Measurements from ENCODE around the gene SMPDL3B.

Gene SMPDL3B

GRCh38 chr1:27940870-27941560 lies 6.2 kb downstream of the SMPDL3B start:
- no peak for DNase-seq

DNA sequence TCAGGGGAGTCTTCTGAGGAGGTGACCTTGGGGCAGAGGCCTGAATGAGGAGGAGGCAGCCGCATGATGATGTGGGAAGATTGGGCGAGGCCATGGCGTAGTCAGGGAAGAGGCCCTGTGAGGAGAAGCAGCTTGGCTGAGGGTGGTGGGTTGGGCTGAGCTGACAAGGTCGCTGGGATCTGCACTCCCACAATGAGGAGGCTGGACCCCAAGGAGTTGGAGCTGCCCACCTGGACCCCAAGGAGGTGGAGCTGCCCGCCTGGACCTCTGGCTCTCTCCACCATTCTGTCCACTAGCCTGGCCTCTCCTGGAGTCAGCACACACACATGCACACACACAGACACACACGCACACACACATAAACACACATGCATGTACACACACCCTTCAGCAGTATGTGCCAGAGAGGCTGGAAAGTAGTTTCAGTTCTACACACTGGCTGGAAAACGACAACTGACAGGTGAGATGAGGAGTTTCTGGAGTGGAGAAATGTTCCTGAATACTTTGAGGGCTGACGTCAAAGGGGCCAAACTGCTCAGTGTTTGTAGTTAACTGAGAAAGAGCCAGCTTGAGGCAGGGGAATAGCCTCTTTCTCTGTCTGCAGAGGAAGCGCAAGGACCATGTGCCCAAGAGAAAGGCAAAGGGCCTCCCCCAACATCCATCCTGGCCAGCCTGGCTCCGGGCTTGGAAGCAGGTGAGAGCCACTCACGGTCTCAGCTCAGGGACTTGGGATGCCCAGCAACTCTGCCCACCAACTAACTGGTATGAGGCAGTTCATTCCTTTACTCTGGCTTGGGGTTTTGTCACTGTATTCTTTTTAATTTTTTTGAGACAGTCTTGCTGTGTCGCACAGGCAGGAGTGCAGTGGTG lies 7.1 kb downstream of the SMPDL3B start:
- no peak for DNase-seq

GRCh38 chr1:27945020-27945419 lies 10.2 kb downstream of the SMPDL3B start:
- no peak for DNase-seq

DNA sequence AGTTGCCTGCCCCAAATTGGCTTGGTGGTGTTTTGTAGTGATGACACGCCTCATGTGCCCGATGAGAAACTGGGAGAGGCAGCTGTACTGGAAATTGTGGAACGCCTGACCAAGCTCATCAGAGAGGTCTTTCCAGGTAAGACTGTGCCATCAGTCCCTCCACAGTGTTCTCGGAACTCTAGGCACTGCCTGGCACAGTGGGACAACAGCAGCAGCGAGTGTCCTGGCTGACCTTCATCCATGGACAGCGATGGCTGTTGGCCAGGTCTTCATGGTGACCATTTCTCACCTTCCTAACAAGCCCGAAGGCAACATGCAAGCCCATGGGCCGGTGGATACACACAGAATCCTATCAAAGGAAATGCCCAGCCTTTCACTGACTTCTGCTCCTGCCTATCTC lies 14.2 kb downstream of the SMPDL3B start:
- no peak for DNase-seq

DNA sequence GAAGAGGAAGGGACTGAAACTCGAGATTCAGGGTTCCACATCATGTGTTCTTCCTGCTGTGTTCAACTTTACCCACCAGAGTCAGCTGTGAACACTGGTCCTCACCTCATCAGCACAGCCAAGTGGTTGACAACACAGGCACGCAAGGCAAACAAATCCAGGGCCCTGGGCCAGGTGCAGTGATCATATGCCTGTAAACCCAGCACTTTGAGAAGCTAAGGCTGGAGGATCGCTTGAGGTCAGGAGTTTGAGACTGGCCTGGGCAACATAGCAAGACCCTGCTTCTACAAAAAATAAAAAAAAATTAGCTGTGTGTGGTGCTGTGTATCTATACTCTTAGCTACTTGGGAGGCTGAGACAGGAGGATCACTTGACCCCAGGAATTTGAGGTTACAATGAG lies 16.6 kb downstream of the SMPDL3B start:
- no peak for DNase-seq

- no peak for DNase-seq
Measured at GRCh38 chr1:27952147-27952546, 17.3 kb downstream of the SMPDL3B start.

- no peak for DNase-seq
Measured at GRCh38 chr1:27954186-27954585, 19.4 kb downstream of the SMPDL3B start.

- no peak for DNase-seq
Measured at GRCh38 chr1:27955076-27955475, 20.3 kb downstream of the SMPDL3B start.

- DNase-seq, result no peak
Measured at GRCh38 chr1:27956761-27957160, 22.0 kb downstream of the SMPDL3B start.

DNA sequence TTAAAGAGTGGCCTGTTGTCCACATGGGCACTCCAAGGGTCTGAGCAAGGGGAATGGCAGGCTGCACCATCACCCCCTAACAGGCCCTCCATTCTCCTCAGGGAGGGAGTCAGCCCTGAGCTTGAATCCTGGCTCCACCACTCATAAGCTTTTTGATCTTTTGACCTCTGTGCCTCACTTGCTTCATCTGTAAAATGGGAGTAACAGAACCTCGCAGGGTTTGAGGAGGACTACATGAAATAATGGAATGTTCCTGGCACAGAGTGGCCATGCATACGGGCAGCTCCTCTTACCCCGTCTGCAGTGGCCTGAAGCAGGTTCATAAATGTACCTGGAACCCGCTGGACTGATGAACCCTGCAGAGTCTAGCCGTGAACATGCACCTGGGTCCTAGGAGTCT lies 22.9 kb downstream of the SMPDL3B start:
- DNase-seq, result no peak

DNA sequence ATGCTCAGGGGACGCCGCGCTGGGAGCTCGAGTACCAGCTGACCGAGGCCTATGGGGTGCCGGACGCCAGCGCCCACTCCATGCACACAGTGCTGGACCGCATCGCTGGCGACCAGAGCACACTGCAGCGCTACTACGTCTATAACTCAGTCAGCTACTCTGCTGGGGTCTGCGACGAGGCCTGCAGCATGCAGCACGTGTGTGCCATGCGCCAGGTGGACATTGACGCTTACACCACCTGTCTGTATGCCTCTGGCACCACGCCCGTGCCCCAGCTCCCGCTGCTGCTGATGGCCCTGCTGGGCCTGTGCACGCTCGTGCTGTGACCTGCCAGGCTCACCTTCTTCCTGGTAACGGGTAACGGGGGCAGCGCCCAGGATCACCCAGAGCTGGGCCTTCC lies 23.7 kb downstream of the SMPDL3B start:
- DNase-seq, result no peak

GRCh38 chr1:27959792-27960603 lies 25.2 kb downstream of the SMPDL3B start, which contains the start of gene XKR8:
Gene XKR8 (plus strand): TSS chr1:27959973. CDS start chr1:27960070, 97 bp downstream.
- DNase-seq, result peak in 13 of 14 donors; percentile 25 to 82 (median 63)

- peak in 5 of 14 donors; percentile 23 to 75 (median 41) for DNase-seq
Measured at GRCh38 chr1:27960762-27961645, 26.2 kb downstream of the SMPDL3B start.

DNA sequence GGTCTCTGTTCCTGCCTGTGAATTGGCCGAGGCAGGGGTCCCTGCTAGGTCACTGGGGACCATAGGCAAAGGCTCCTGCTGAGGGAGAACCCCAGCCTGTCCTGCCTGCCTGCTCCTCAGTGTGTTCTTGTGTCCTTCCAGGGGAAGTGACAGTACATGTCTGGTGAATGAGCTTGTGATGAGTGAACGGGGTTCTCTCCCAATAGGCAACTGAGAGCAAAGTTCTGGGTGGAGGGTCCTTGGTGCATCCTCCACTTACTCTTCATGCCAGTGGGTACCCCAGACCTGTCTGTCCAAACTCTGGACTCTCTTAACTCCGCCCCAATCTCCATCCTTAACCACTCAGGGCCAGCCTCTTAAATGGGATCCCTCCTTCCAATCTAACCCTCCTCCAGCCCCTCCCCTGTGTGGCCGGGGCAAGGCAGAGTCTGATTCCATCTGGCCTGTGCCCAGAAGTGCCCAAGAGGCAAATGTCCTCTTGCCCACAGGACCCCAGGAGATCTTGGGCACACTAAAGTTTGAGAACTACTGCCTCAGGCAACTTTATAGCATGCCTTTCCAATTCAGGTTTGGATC lies 26.9 kb downstream of the SMPDL3B start:
- DNase-seq, result peak in 1 of 14 donors; percentile 13

DNA sequence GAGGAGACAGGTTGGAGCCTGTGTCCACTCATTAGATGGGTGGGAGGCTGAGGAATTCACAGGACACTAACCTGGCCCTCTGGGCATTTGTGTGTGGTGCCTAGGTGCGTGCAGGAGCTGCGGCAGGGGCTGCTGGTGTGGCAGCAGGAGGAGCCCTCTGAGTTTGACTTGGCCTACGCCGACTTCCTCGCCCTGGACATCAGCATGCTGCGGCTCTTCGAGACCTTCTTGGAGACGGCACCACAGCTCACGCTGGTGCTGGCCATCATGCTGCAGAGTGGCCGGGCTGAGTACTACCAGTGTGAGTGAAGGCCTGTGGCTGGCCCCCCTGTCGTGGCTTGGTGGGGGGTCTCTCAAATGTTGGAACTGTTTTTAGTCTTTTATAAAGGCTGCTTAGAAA lies 28.6 kb downstream of the SMPDL3B start:
- peak in 1 of 14 donors; percentile 8 for DNase-seq

DNA sequence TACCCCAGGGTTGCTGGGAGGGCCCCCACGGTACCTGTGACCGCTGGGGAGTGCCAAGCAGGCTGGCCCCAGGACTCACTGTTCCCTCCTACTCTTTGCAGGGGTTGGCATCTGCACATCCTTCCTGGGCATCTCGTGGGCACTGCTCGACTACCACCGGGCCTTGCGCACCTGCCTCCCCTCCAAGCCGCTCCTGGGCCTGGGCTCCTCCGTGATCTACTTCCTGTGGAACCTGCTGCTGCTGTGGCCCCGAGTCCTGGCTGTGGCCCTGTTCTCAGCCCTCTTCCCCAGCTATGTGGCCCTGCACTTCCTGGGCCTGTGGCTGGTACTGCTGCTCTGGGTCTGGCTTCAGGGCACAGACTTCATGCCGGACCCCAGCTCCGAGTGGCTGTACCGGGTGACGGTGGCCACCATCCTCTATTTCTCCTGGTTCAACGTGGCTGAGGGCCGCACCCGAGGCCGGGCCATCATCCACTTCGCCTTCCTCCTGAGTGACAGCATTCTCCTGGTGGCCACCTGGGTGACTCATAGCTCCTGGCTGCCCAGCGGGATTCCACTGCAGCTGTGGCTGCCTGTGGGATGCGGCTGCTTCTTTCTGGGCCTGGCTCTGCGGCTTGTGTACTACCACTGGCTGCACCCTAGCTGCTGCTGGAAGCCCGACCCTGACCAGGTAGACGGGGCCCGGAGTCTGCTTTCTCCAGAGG lies 31.8 kb downstream of the SMPDL3B start:
- no peak for DNase-seq

DNA sequence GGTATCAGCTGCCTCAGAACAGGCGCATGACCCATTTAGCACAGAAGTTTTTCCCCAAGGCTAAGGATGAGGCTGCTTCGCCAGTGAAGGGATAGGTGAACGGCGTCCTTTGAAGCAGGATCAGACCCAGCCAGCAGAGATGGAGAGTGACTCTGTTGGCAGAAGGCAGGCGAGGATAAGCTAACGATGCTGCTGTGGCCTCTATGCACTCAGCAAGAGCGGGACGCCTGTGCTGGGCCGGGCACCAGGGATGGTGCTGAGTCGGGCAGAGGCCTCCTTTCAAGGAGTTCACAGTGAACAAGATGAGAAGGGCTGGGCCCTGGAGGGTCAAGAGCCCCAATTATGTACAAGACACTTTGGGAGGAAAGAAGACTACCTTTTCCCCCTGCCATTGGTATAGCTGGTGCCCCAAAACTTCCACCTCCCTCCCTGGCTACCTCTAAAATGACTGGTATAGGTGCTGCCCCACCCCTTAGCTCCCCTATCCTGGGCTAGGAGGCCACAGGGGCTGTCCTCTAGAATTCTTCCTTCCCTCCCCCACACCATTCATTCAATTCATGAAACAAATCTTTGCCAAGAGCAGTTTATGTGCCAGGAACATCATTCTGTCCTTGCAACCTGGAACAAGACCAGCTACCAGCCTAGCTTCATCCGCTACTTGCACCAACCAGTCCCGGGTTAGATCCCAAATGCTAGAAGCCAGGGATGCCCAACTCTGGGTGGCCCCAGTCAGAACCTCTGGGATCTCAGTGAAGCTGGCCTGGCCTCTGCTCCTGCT lies 32.5 kb downstream of the SMPDL3B start:
- peak in 2 of 14 donors; percentile 11 to 28 for DNase-seq

- no peak for DNase-seq
Measured at GRCh38 chr1:27967884-27968466, 33.2 kb downstream of the SMPDL3B start.

DNA sequence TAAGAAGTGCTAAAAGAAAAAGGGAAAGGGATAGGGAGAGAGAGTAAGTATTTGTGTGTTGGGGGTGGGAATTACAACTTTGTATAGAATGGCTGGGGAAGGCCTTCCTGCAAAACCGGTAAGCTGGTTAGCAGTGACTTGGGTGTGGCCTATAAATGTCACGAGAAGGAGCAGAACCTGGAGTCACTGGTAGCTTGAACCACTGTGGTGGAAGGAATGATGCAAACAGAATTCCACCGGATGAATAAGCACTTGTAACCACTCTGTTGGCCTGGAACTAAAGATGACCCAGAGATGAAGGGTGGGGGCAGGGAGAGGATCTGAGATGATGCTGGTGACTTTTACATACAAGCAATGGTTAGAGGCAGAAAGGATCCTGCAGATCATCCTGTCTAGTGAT lies 33.9 kb downstream of the SMPDL3B start:
- DNase-seq, result no peak

Measured in C1 segment of cervical spinal cord (tissue), 14 donors.